Loucy (cell line): ENCODE measurements around the gene MATCAP1.

Source experiments
- H2AFZ ChIP-seq: fragments of 200-600 bp; sonication (generic); 2 replicates; pipeline ENCODE4 v1.6.0; 2016; ENCODE audit warnings: antibody characterized with exemption, mild to moderate bottlenecking, low read length, moderate library complexity
- H3F3A ChIP-seq: fragments of 200-600 bp; 2 replicates; pipeline ENCODE4 v1.6.0; 2016; ENCODE audit warnings: antibody characterized with exemption, low read depth, mild to moderate bottlenecking
- H3K27me3 ChIP-seq: fragments of 200-600 bp; sonication (generic); 2 replicates; pipeline ENCODE4 v1.6.1; 2014; ENCODE audit warnings: low read length, mild to moderate bottlenecking; ENCODE audit not compliant: insufficient read depth, poor library complexity, severe bottlenecking
- H3K36me3 ChIP-seq: fragments of 200-600 bp; sonication (generic); 2 replicates; pipeline ENCODE4 v1.6.1; 2016; ENCODE audit warnings: low read length; ENCODE audit not compliant: insufficient read depth
- H3K4me1 ChIP-seq: fragments of 200-600 bp; sonication (generic); 2 replicates; pipeline ENCODE4 v1.5.1; 2014; ENCODE audit warnings: low read length, mild to moderate bottlenecking; ENCODE audit not compliant: insufficient read depth, poor library complexity, severe bottlenecking
- H3K4me2 ChIP-seq: fragments of 200-600 bp; sonication (generic); 2 replicates; pipeline ENCODE4 v1.6.0; 2014; ENCODE audit warnings: antibody characterized with exemption, low read length, low read depth, mild to moderate bottlenecking; ENCODE audit not compliant: poor library complexity, severe bottlenecking
- H3K4me3 ChIP-seq: fragments of 200-600 bp; sonication (generic); 2 replicates; pipeline ENCODE4 v1.5.1; 2014; ENCODE audit warnings: low read length, mild to moderate bottlenecking, mixed read lengths; ENCODE audit not compliant: poor library complexity, severe bottlenecking
- H3K79me2 ChIP-seq: fragments of 200-600 bp; sonication (generic); 2 replicates; pipeline ENCODE4 v1.6.1; 2014; ENCODE audit warnings: low read length; ENCODE audit not compliant: insufficient read depth
- H3K9ac ChIP-seq: fragments of 200-600 bp; sonication (generic); 2 replicates; pipeline ENCODE4 v1.6.0; 2014; ENCODE audit warnings: mild to moderate bottlenecking, low read depth, low read length, moderate library complexity; ENCODE audit not compliant: poor library complexity, severe bottlenecking
- H3K9me2 ChIP-seq: fragments of 200-600 bp; sonication (generic); replicated peaks from 2 replicates; pipeline ENCODE4 v1.6.1; 2016; ENCODE audit warnings: low read depth, low read length, mixed read lengths
- H3K9me3 ChIP-seq: fragments of 200-600 bp; sonication (generic); 2 replicates; pipeline ENCODE4 v1.6.1; 2014; ENCODE audit warnings: mild to moderate bottlenecking, antibody characterized with exemption, low read length, low read depth; ENCODE audit not compliant: insufficient read depth
- H4K20me1 ChIP-seq: fragments of 200-600 bp; sonication (generic); 2 replicates; pipeline ENCODE4 v1.6.0; 2014; ENCODE audit warnings: antibody characterized with exemption, low read length, mild to moderate bottlenecking; ENCODE audit not compliant: insufficient read depth, poor library complexity, severe bottlenecking
- EZH2phosphoT487 ChIP-seq: fragments of 200-600 bp; IDR thresholded peaks from 2 replicates; pipeline ENCODE4 v1.6.1; 2018; ENCODE audit warnings: antibody characterized with exemption, mild to moderate bottlenecking, moderate library complexity, borderline replicate concordance
- TF ChIP-seq, protein P1 (sequence below): fragments of 200-600 bp; sonication (generic); conservative IDR thresholded peaks from 2 replicates; pipeline ENCODE4 v1.5.1; 2014; ENCODE audit warnings: mild to moderate bottlenecking, antibody characterized with exemption, low read length

The MATCAP1 gene

DNA sequence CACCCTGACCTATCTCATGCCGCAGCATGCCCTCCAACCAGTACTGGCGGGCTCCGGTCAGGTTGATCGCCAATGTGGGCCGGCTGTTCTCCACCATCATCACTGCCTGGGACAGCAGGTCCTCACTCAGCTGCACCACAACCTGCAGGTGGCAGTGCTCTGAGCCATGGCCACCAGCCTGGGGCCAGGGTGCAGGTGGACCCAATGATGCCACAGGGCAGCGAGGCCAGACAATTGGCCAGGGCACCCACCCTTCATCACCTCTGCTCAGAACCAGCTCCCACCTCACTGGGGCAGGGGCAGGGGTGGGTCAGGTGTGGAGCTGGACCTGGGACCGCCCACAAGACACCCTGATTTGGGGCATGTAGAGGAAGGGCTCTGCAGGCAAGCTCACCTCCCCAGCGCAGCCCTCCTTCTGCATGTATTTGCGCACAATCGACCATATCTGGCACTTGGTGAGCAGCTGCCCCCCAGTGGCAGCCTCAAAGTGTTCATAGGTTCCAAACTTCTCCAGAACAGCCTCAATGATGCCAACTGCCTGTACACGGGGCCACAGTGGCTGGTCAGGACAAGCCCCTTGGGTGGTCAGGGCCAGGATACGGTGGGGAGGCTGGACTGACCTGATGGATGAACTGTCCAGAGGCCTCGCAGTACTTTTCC lies 4.2 kb downstream of the MATCAP1 start:
- H4K20me1 ChIP-seq = peaks cover 13% of the 10 kb centered on the region

DNA sequence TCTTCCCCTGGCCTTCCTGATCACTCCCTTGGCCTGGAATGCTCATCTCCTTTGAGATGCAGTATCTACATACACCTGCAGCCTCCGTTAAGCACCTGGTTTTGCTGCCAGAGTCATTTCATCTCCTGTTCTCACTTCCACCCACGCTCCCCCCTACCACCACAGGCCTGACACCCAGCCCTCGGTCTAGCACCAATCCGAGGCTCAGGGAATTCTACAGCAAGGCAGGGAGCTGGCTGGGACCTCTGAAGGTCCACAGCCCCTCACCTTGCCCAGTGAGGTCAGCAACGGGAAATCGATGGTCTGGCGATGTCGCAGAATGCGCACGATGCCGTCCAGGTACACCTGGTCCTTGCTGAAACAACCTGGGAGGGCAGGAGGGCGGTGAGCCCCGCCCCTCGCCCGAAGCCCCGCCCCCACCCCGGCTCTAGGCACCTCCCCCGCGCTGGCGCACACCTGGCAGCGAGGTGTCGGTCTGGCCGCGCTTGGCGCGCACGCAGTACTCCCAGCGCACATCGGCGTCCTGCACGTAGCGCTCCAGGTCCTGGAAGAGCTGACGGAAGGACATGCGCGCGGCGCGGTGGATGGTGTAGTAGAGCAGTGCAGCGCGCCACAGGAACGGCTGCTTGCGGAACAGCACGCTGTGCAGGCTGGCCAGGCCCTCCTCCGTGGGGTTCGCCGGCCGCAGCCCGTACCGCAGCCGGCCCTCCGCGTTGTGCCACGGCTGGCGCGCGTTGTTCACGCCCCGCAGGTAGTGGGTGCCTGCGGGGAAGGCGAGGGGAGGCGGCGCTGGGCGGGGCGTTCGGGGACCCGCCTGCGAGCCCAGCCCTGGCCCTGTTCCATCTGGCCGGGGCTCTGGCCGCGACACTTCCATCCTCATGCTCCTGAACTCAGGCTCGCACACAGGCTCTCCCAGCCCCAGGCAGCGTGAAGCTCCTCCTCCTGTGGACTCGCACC lies 5.7 kb downstream of the MATCAP1 start:
- H3K4me2 ChIP-seq = no peak overlapping the region
- no peaks in the 10 kb centered on the region for H3K9me3 ChIP-seq
- no peaks in the 10 kb centered on the region for H3K27me3 ChIP-seq
- H3F3A ChIP-seq = no peaks in the 10 kb centered on the region
- no peak overlapping the region for H2AFZ ChIP-seq
- TF ChIP-seq EZH2phosphoT487 = no peak
- TF ChIP-seq, protein P1, sequence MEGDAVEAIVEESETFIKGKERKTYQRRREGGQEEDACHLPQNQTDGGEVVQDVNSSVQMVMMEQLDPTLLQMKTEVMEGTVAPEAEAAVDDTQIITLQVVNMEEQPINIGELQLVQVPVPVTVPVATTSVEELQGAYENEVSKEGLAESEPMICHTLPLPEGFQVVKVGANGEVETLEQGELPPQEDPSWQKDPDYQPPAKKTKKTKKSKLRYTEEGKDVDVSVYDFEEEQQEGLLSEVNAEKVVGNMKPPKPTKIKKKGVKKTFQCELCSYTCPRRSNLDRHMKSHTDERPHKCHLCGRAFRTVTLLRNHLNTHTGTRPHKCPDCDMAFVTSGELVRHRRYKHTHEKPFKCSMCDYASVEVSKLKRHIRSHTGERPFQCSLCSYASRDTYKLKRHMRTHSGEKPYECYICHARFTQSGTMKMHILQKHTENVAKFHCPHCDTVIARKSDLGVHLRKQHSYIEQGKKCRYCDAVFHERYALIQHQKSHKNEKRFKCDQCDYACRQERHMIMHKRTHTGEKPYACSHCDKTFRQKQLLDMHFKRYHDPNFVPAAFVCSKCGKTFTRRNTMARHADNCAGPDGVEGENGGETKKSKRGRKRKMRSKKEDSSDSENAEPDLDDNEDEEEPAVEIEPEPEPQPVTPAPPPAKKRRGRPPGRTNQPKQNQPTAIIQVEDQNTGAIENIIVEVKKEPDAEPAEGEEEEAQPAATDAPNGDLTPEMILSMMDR = no peak
- H3K36me3 ChIP-seq = no peaks in the 10 kb centered on the region
- H3K4me3 ChIP-seq = no peak overlapping the region
- H3K4me1 ChIP-seq = peaks cover 35% of the 10 kb centered on the region
- no peaks in the 10 kb centered on the region for H3K9me2 ChIP-seq
- H3K79me2 ChIP-seq = peaks cover 29% of the 10 kb centered on the region
- no peak overlapping the region for H3K9ac ChIP-seq
- H4K20me1 ChIP-seq = peaks cover 9% of the 10 kb centered on the region

More for the DNA sequence above, 4.2 kb downstream of the MATCAP1 start:
- Histone ChIP-seq H3K9ac (no peak overlapping the region), H3K9me2 (no peaks in the 10 kb centered on the region), H3K36me3 (no peaks in the 10 kb centered on the region), H3K27me3 (no peaks in the 10 kb centered on the region), H3K9me3 (no peaks in the 10 kb centered on the region), H3F3A (no peaks in the 10 kb centered on the region), H3K4me2 (no peak overlapping the region), H3K4me1 (peaks cover 25% of the 10 kb centered on the region), H2AFZ (no peak overlapping the region), H3K4me3 (no peak overlapping the region), H3K79me2 (peaks cover 33% of the 10 kb centered on the region)
- TF ChIP-seq EZH2phosphoT487 = no peak
- TF ChIP-seq, protein P1 = peak; percentile 39; the same call in 1 of the 2 replicates

DNA sequence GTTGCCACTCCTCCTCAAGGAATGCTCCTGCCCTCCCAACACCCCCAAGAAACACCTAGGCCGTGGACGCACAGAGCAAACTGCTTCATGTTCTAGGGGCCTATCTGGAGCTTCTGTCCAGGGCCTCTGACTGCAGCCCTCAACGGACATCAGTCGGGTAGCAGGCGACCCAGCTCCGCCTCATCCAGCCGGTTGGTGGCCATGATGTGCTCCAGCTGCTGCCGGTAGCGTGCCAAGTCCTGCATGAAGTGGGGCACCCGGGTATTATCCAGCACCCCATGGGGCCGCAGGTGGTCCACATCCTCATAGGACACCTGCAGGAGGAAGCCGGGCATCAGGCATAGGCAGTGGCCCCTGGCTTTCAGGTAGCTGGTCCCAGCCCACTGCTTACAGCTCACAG lies 7.1 kb downstream of the MATCAP1 start:
- Histone ChIP-seq H3K9me3 (no peaks in the 10 kb centered on the region), H3K9me2 (no peaks in the 10 kb centered on the region), H2AFZ (no peak overlapping the region), H3K27me3 (no peaks in the 10 kb centered on the region), H3F3A (no peaks in the 10 kb centered on the region), H3K4me1 (peaks cover 25% of the 10 kb centered on the region), H3K79me2 (peaks cover 20% of the 10 kb centered on the region; the same call in 1 of the 2 replicates), H3K4me3 (no peak overlapping the region), H3K36me3 (no peaks in the 10 kb centered on the region), H3K9ac (no peak overlapping the region), H3K4me2 (no peak overlapping the region), H4K20me1 (no peaks in the 10 kb centered on the region)
- no peak for TF ChIP-seq EZH2phosphoT487
- TF ChIP-seq, protein P1 = no peak
